GM18508 (cell line): ENCODE results near the gene ARHGEF3.

Source experiments
- ATAC-seq: cut with Tn5 transposase; IDR thresholded peaks from one replicate; pipeline ENCODE4 v1.9.1; 2021; ENCODE audit warnings: moderate number of reproducible peaks; ENCODE audit not compliant: insufficient read depth, unreplicated experiment

The ARHGEF3 gene, protein sequence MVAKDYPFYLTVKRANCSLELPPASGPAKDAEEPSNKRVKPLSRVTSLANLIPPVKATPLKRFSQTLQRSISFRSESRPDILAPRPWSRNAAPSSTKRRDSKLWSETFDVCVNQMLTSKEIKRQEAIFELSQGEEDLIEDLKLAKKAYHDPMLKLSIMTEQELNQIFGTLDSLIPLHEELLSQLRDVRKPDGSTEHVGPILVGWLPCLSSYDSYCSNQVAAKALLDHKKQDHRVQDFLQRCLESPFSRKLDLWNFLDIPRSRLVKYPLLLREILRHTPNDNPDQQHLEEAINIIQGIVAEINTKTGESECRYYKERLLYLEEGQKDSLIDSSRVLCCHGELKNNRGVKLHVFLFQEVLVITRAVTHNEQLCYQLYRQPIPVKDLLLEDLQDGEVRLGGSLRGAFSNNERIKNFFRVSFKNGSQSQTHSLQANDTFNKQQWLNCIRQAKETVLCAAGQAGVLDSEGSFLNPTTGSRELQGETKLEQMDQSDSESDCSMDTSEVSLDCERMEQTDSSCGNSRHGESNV

GRCh38 chr3:56801662-56802377 lies at the start of gene ARHGEF3:
TSS of gene ARHGEF3 (minus strand) at chr3:56801949. CDS start at chr3:56801798, 151 bp downstream.
- ATAC-seq, result peak; percentile 59

DNA sequence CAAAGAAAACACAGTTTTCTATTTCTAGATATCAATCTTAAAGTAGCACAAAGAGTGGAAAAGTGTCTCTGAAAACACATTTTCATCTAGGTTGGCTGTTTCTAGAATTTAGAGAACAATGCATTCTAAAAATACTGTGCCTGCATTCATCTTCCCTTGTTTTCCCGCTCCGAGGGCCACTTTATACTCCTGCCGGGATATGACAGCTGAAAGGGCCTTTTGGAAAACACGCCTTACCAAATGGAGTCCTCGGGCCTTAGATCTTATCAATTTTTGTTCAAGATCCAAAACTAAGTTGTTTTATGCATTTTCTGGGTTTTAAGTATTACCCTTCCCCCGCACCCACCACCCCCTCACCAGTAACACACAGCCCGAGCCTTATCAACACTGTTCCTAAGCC lies 47.9 kb upstream of the ARHGEF3 start:
- ATAC-seq, result no peak

GRCh38 chr3:56845505-56845904 lies 43.8 kb upstream of the ARHGEF3 start:
- no peak for ATAC-seq

GRCh38 chr3:56844536-56844935 lies 42.8 kb upstream of the ARHGEF3 start:
- no peak for ATAC-seq

DNA sequence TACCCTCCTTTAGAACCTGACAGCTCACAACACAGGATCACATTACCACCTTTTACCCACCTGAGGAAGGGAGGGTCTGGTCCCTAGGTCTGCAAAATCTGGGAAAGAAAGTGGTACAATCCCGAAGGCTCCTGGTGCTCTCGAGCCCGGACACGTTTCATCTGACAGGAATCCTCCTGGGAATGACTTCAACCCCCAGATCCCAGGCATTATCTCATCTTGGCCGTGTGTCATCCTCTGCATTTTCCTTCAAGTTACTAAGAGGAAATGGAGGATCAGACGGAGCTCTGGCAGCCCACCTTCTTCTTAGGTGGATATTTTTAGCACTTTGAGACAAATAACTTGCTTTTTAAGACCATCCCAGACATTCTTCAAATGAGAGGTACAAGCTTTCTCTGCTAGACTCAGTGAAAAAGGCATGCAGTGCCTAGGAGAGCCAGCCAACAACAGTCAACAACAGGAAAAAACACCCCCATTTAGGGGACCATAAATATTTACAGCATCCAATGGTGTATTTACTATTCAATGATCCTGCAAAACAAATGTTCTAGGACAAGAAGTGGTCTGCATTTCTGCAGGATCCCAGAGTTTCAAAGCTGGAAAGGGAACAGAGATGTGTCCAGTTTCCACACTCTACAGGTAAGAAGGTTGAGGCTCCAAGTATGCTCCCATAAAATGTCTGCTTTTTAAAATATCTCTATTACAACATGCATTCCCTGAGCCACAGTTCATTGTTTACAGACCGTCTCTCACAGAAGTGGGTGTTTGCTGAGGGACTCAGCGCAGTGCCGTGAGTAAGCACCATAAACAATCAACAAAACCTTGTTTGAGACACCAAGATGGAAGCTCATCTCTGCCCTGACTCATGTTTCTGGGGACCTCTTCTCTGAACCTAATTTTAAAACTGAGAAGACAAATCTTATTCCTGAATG lies 38.3 kb upstream of the ARHGEF3 start:
- ATAC-seq, result no peak

DNA sequence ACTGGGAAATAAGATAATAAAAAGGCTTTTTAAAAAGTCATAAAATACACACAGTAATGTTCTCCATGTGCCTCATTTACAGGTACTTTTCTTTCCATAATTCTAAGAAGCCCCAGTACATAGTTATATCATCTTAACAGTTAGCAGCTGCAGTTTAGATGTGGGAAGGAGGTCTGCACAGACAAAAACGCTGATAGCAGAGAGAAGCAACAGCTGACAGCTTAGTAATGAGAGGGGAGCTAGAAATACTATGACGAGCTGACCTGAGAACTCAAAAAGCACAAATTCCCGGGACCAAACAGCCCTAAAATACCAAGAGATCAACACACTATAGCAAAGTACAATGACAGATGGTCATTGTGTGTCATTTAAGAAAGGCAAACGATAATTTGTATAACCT lies 36.7 kb upstream of the ARHGEF3 start:
- no peak for ATAC-seq

DNA sequence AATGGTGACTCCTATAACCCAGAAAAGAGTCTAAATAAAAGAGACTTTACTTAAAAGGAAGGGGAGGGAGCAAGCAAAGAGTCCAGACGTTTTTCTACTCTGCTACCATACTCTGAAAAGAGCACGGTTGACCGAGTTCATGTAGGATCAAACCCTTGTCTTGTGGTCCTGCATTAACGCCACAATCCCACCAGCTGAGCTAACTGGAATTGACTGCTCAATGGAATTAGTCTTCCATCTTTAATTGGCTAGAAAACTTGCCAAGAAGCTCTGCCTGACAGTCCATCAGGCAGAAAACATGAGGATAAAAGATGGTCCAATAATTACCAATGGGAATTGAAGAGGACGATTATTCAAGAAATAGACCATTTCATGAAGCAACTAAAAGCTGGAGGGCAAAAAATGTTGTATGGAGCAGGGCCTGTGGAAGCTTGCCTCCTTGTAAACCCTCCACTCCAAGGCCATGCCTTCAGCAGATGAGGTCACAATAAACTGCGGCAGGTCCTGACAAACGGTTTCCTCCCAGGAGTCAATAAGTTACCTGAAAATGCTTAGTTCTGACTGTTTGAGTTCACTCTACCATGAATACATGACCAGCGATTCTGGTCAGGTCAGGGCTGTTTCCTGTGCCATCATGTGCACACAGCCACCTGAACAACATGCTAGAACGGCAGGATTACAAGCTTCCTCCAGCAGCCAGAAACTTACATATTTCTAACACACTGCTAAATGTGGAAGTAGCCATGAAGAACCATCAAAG lies 35.6 kb upstream of the ARHGEF3 start:
- peak; percentile 53 for ATAC-seq

DNA sequence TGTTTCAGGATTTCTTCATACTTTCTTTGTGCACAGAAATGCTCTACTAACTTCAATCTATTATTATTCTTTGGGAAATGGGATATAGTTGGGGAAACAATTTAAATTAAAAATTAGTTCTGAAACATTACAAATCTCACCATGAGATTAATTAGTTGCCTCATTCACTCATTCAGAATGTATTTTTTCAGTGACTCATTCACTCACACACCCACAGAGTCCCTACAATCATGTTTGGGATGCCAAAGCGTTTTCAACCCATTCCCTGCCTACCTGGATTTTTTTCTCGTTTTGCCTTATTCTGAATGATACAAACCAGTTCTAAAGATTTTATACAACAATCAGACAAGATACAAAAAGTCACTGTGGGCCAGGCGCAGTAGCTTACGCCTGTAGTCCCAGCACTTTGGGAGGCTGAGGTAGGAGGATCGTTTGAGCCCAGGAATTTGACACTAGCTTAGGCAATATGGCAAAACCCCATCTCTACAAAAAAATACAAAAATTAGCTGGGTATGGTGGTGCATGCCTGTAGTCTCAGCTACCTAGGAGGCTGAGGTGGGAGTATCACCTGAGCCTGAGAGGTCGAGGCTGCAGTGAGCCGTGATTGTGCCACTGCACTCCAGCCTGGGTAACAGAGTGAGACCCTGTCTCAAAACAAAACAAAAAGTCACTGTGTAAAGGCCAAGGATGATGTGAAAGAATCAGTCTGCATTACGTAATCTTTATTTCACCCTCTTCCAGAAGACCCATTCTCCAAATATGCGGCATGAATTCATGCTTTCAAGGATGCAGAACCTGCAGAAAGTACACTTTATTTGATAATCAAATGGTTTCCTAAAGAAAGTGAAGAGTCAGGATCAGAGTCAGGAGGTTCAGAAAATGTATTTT lies 34.8 kb upstream of the ARHGEF3 start:
- ATAC-seq, result no peak

DNA sequence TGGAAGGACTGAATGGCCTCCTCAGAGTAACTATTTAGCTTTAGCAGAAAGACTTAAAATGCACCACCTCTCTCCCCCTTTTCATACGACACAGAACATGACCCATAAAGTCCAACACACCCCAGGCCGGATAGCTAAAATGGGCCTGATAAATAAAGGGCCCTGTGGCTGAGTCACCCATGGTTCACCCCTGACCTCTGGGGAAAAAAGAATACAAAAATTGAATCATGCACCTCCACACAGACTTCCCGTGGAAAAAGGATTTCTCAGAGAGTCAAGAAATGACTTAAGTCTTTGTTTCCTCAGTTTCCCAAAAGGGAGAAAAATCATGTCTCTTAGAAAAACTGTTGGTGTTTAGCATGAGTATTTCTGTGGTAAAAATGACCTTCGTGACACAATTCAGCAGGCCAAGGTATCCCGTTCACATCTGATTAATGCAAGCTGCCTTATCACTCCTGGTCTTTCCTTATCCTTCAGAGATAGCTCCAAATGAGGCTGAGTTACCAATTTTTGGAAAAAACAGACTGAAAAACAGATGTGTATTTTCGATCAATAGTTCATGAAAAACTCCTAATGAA lies 34.0 kb upstream of the ARHGEF3 start:
- ATAC-seq, result no peak

DNA sequence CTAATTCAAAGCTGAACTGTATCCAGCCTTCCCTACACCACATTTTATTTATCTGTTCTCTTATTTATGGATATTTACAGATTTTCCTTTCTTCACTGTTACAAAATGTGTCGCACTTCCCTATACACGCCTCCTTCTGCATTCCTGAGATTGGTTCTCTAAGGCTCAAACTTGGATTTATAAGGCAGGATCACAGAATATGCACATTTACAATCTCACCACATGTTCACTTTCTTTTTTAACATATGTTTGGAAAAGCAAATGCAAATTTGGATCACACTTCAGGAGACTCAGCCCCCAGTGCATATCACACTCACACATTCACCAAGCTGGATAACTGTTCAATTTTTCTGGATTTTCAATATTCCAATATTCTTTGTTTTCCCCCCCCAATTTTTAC lies 31.8 kb upstream of the ARHGEF3 start:
- ATAC-seq, result no peak

GRCh38 chr3:56833022-56833421 lies 31.3 kb upstream of the ARHGEF3 start:
- ATAC-seq, result no peak

DNA sequence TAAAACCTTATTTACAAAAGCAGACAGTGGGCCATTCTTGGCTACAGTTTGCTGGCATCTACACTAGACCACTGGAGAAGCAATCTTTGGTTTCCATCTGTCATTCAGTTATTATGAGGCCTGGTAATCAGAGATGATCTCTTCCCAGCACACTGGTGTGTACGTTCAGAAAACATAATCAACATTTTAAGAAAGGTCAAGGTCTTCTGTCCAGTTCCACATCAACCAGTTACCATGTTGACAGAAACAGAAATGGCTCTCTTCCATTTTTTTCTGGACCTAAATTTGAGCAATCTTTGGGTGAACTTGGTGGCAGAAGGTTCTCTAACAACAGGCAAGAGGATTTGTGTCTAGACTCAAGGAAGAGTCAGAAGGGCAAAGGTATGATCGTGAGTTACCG lies 29.8 kb upstream of the ARHGEF3 start:
- ATAC-seq, result no peak

DNA sequence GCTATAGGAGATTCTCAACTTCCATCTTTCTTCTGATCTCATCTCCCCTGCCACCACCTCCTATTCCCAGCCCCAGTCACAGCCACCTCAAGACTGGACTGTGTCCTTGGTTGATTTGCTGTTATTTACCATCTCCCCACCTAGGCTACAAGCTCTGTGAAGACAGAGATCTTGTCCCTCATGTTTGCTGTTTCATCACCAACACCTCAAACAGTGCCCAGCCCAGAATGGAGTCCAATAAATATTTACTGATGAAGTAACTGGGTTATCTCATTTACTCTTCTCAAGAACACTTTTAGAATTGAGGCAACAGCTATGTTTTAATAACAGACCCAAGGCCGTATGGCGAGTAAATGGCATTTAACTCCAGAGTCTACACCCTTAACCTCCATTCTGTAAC lies 29.1 kb upstream of the ARHGEF3 start:
- no peak for ATAC-seq

GRCh38 chr3:56829533-56829932 lies 27.8 kb upstream of the ARHGEF3 start:
- no peak for ATAC-seq

DNA sequence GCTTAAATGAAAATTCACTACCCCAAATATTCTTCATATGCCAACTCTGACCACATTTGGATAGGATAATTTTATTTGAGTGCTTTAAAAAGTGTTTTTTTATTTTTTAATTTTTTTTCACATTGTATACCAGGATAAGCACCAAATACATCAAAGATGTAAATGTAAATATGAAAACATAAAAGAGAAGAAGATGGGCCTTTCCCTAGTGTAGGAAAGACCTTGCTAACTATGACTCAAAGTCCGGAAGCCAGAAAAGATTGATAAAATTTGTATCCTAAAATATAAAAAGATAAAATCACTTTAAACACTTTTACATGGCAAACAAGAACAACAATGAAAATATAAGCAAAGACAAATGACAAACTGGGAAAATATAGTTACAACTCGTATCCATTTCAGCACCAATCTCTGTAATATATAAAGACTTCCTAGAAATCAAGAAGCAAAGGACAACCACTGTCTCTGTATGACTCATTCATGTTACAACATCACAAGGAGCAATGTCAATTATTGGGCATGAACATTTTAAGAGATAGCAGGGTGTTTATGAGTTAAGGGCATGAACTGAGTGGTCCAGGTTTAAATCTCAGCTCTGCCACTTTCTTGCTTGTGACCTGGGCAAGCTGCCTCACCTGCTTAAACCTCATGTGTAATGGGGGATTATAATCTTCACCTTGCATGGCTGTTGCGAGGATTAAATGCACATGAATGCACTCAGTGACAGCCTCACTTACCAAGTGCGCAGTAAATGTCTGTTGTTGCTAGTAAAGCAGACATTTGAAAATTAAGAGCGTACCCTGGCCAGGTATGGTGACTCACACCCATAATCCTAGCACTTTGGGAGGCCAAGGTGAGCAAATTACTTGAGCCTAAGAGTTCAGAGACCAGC lies 25.3 kb upstream of the ARHGEF3 start:
- ATAC-seq, result no peak

GRCh38 chr3:56825567-56826438 lies 24.1 kb upstream of the ARHGEF3 start:
- ATAC-seq, result no peak
